HG02623 (cell line): ENCODE data around the gene DIP2C.

Experiments used
- ATAC-seq: cut with Tn5 transposase; IDR thresholded peaks from one replicate; pipeline ENCODE4 v1.9.1; 2021; ENCODE audit warnings: moderate library complexity; ENCODE audit not compliant: unreplicated experiment

Gene DIP2C

DNA sequence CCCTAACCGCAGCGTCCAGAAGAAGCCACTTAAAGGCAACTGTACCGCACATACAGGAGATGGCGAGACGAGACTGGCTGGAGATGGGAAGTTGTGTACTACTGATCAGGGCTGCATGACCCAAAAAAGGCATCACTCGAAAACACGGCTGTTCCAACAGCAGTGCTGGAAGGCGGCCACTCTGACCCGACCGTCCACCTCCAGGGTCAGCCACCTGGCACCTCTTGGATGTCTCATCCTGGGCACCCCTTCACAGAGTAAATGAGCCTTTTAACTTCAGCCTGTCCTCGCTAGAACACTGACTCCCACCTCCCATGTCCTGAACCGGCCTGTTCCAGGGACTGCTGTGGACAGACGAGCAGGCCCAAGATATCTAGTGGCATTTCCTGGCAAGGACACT is 180.7 kb downstream of the DIP2C start:
- ATAC-seq: no peak

DNA sequence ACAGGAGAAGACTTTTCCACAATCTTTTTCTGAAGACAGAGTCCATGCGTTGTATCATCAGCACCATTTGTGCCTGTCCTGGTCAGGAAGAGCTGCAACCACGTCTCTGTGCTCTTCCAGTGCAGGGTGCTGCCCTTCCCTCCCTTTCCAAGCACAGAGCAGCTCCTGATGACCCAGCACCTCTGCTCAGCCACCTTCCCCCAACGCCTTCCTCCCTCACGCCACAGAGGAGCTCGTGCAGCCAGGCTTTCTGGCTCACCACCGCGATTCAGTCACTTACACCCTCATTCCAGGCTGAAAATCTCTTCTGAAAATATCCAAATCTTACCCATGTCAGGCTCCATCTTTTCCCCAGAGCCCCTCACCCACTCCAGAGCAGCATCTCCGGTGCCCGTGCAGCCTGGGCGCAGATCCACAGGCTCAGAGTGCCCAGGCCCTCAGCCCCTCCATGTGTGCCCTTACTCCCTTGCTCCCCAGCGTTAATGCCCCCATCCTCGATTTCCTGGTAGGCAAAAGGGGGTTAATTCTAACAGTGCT is 181.5 kb downstream of the DIP2C start:
- ATAC-seq: no peak

DNA sequence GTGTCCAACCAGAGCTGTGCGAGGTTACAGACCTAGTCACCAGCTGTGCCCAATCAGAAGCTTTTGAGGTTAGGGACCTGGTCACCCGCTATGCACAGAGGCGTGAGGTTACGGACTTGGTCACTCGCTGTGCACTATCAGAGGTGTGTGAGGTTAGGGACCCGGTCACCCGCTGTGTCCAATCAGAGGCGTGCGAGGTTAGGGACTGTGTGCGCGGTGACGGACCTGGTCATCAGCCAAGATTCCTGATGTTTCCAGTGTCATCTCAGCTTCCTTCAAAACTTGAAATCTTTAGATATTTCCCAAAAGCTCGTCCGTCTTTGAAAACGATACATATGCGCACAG is 182.1 kb downstream of the DIP2C start:
- ATAC-seq: no peak

DNA sequence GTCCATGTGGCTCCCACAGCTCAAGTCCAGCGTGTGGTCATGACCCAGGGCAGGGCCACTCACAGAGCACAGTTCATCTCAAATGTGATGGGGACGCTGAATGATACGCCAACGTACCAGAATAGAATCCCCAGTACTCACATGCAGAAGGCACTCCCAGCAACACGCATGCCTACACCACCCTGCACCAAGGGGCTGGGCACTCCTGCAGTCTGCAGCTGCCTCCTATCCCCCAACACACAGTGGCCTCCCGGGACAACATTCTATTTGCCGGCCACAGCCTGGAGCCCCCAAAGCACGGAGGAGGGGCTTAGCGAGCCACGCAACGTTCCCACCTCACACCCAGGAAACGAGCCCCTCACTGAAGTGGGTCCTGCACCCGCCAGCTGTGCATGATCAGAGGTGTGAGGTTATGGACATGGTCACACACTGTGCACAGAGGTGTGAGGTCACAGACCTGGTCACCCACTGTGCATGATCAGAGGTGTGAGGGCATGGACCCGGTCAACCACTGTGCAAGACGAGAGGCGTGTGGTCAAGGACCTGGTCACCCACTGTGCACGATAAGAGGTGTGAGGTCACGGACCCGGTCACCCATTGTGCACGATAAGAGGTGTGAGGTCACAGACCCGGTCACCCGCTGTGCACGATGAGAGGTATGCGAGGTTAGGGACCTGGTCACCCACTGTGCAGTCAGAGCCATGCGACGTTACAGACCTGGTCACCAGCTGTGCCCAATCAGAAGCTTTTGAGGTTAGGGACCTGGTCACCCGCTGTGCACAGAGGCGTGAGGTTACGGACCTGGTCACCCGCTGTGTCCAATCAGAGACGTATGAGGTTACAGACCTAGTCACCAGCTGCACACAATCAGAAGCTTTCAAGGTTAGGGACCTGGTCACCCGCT is 182.8 kb downstream of the DIP2C start:
- ATAC-seq: no peak

- ATAC-seq: no peak
These were observed 184.0 kb downstream of the DIP2C start for GRCh38 chr10:505419-505818.

DNA sequence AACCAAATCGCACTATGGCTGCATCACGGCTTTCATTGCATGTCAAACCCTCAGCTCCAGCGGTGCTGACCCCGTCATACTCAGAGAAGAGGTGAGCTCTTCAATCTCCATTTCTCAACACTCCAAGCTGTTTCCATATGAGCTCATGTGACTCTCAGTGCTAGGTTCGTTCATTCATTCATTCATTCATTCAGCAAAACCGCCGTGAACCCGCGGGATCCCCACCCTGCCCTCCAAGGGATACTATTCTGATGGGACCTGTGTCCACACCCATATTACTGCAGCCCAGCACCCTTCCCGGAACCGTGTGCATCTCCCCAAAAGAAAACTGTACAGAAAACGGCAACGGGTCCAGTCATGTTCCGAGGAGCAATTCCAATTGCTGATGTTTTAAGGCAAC is 184.7 kb downstream of the DIP2C start:
- ATAC-seq: no peak

- ATAC-seq: no peak
These were observed 185.3 kb downstream of the DIP2C start for GRCh38 chr10:504121-504611.

DNA sequence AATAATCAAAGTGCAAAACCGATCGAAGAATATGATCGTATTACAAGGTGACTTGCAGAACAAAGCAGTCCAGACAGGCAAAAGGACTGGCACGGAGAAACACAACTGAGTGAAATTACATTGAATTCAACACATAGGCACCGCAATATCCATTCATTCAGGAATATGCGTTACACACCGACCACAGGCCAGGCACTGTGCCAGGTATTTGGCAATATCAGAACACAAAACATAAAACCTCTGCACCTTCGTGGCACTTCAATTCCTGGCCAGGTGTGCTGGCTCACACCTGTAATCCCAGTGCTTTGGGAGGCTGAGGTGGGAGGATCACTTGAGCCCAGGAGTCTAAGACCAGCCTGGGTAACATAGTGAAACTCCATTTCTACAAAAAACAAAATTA is 187.9 kb downstream of the DIP2C start:
- ATAC-seq: no peak

DNA sequence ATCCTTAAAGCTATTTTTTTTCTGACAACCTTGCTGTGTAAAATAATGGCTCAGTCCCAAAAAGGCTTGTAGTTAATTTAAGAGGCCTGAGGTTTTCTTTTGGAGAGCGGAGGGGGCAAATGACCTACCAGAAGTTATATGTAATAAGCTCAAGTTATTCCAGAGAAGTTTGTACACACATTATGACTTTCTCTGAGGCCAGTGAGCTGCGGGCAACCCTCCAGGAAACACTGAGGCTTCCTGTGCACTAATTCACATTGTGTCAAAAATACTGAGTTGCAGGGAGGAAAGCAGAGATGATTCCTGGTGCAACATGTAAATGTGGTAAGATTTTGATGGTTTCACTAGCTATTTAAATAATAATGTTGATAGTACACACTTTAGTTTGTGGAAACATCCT is 188.6 kb downstream of the DIP2C start:
- ATAC-seq: no peak

GRCh38 chr10:499991-500390 is 189.5 kb downstream of the DIP2C start:
- ATAC-seq: no peak

- no peak for ATAC-seq
These were observed 190.6 kb downstream of the DIP2C start for GRCh38 chr10:498760-499435.

- no peak for ATAC-seq
These were observed 191.5 kb downstream of the DIP2C start for GRCh38 chr10:497898-498451.

DNA sequence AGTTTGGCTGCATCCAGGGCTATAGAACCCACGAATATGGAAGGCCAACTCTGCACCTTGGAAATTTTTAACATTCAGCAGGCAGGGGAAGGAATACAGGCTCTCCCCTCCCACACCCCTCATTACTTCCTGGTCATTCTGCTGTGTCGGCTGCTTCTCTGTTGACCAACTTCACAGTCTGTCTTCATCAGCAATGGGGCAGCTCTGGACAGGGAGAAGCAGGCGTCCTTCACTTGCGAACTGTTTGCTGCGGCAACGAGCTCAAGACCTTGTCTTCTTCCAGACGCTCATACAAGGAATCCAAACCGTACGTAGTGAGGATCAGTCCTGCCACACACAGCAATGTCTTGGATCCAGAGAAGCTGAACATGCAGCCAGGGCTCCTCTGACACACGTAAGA is 192.2 kb downstream of the DIP2C start:
- no peak for ATAC-seq

DNA sequence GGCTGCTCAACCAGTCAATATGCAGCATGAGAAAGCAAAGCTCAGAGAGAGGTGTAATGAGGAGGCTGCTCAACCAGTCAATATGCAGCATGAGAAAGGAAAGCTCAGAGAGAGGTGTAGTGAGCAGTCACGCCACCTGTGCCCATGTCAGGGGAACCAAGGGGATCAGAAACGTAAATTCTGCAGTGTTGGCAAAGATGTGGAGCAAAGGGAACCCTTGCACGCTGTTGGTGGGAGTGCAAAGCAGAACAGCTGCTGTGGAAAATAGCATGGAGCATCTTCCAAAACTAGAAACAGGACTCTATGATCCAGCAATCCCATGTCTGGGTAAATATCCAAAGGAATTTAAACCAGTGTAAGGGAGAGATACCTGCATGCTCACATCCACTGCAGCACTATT is 194.9 kb downstream of the DIP2C start:
- ATAC-seq: no peak

DNA sequence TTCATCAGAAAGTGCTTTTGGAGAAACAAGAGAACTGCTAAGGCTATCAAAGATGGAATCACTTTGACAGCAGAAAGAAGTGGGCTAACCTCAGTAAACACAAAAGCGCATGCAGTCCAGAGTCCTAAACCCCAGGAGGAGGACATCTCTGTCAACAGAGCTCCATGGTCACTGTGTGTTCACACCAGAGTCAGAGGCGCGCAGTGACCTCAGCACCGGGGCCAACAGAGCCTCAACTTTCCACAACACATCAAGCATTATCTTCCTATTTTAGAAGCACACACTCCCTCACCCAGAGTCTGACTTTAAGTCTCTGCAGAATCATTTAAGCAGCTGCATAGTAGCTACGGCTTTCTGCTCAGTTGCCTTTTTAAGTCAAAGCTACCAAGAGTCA is 195.3 kb downstream of the DIP2C start:
- no peak for ATAC-seq

GRCh38 chr10:493391-494148 is 195.9 kb downstream of the DIP2C start:
- no peak for ATAC-seq

GRCh38 chr10:492836-493235 is 196.6 kb downstream of the DIP2C start:
- no peak for ATAC-seq

GRCh38 chr10:491667-492424 is 197.6 kb downstream of the DIP2C start:
- no peak for ATAC-seq

DNA sequence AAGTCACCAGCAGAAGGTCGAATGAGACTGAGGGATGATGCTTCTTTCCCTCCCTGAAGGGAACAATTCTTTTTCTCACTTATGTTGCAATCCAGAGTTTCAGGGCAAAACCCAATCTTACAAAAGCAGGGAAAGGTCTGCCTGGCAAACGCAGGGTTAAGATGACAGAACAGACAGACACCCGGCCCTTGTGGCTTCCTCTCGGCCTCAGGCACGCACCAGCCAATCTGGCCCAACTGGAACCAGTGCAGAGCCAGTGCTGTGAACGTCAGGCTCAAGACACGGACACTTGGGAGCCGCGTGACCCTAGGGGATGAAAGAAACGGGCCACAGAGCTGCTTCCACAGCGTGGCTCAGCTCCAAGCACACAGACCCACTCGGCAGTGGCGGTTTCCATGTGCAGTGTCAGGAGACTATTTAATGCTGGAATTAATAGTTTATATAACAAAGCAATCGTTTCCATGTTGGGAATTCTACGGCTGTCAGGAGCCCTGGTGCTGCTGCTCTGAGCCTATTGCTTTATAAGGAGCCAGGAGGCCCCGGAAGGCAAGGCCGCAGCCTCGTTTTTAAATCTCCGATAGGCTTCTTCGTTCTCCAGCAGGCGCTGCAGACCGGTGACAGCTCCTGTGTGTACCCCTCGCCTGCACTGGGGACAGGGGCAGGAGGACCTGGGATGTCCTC is 198.4 kb downstream of the DIP2C start:
- no peak for ATAC-seq

DNA sequence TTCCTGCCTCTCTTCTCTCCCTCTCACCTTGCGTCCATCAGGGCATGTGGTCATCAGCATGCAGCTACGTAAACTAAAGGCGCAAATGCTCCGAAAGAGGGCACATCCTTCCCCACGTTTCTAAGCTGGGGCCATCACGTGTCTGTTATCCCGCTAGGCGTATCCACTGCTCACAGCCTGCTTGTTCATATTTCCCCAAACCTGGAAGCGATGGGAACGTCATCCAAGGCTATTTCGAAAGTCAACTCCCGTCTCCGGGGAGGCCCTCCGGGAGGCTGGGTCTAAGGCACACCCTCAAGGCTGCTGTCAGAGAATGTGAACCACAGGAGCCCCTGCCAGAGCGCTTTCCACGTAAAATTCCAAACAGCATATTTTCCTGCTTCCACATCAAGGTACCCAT is 199.2 kb downstream of the DIP2C start:
- no peak for ATAC-seq
